Esophagus squamous epithelium (tissue), 5 donors: Measurements from ENCODE around the gene ST6GAL2. TPM values are rescaled to one million over a fixed set of nuclear protein-coding genes. Genes with fewer than 3 reads are reported as not detected.

Source experiments
- DNase-seq: peaks from one replicate; lab custom pipeline; 2025; lab: John Stamatoyannopoulos, UW
- H3K27ac ChIP-seq, 4 donors: fragments of 200-600 bp; sonication (generic); one replicate each; pipeline ENCODE4 v1.5.1; 2016 to 2019; ENCODE audit warnings: mild to moderate bottlenecking in 1 of 4
- H3K27me3 ChIP-seq, 4 donors: fragments of 200-600 bp; sonication (generic); 1 replicate in 3 of 4; 2 replicates in 1 of 4; pipeline versions ENCODE4 v1.5.1 to v1.6.0; 2017 to 2021; ENCODE audit warnings: antibody characterized with exemption in 1 of 4
- H3K36me3 ChIP-seq, 3 donors: fragments of 200-600 bp; sonication (generic); one replicate each; pipeline ENCODE4 v1.5.1; 2016 to 2019
- H3K4me1 ChIP-seq, 3 donors: fragments of 200-600 bp; sonication (generic); one replicate each; pipeline ENCODE4 v1.5.1; 2017 to 2019
- H3K4me3 ChIP-seq, 4 donors: fragments of 200-600 bp; sonication (generic); 1 replicate in 3 of 4; 2 replicates in 1 of 4; pipeline ENCODE4 v1.5.1; 2016 to 2019; ENCODE audit warnings: mild to moderate bottlenecking in 2 of 4, moderate library complexity in 1 of 4
- H3K9me3 ChIP-seq, 3 donors: fragments of 200-600 bp; sonication (generic); one replicate each; pipeline ENCODE4 v1.5.1; 2016 to 2019
- POLR2A ChIP-seq, 4 donors: fragments of 450-650 bp; IDR thresholded peaks; one replicate each; pipeline ENCODE4 v1.6.1; 2017; ENCODE audit warnings: antibody characterized with exemption in 4 of 4, mild to moderate bottlenecking in 4 of 4, moderate library complexity in 3 of 4
- WGBS, 2 donors: methylation state at CpG; one replicate each; pipeline ENCODE4 v1.1.5; 2018; 5-methylcytosine and 5-hydroxymethylcytosine counted together
- intact Hi-C: fragments of 100-400 bp; cut with DNase I; formaldehyde crosslinking; loops from one replicate; pipeline ENCODE4 v1.15.0; 2022
- total RNA-seq, 4 donors: library from RNA; depleted of rRNA; stranded (reverse); fragments of >200 nt; gene quantifications; one replicate each; pipeline ENCODE4 v1.1.0, GENCODE V29; 2016
- TF ChIP-seq, protein P1 (sequence below), 6 experiments: fragments of 450-650 bp in 4 of 6; fragments of 200-600 bp in 2 of 6; sonication (generic) in 2 of 6; IDR thresholded peaks; one replicate each; pipeline ENCODE4 v1.5.1; 2016 to 2019; ENCODE audit warnings: antibody characterized with exemption in 6 of 6, mild to moderate bottlenecking in 4 of 6, moderate library complexity in 4 of 6
- donor health status: DM: yes; HTN: yes; CAD: no.

Gene ST6GAL2
- total RNA-seq, 4 donors from 2014 or later: 0.79 to 7.5 (median 4.4) TPM

DNA sequence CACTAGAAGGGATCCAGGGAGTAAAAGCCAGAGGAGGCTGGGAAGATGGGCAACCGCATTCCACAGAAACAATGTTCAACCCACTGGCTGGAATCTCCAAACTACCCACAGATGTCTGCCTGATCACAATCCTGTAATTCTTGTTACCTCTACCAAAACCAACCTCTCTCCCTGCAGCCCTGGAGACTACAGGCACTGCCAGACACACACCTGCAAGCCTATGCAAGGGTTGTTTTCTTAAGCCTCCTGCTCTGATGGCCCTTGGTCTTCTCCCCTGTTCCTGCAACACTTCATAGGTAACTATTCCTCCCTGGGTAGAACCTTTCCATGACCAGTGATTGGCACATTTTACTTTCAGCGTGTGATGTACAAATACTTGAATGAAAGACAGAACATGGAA lies 21.9 kb downstream of the ST6GAL2 start:
- H3K36me3 ChIP-seq: no peaks in the 10 kb centered on the region
- DNase-seq: no peak
- peaks cover 0 to 32% (median 0%) of the 10 kb centered on the region in 3 donors for H3K4me1 ChIP-seq
- TF ChIP-seq POLR2A (IDR thresholded peaks at IDR 0.05): no peak
- TF ChIP-seq, protein P1, sequence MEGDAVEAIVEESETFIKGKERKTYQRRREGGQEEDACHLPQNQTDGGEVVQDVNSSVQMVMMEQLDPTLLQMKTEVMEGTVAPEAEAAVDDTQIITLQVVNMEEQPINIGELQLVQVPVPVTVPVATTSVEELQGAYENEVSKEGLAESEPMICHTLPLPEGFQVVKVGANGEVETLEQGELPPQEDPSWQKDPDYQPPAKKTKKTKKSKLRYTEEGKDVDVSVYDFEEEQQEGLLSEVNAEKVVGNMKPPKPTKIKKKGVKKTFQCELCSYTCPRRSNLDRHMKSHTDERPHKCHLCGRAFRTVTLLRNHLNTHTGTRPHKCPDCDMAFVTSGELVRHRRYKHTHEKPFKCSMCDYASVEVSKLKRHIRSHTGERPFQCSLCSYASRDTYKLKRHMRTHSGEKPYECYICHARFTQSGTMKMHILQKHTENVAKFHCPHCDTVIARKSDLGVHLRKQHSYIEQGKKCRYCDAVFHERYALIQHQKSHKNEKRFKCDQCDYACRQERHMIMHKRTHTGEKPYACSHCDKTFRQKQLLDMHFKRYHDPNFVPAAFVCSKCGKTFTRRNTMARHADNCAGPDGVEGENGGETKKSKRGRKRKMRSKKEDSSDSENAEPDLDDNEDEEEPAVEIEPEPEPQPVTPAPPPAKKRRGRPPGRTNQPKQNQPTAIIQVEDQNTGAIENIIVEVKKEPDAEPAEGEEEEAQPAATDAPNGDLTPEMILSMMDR (IDR thresholded peaks at IDR 0.05): no peak
- no peak overlapping the region for H3K4me3 ChIP-seq
- H3K27me3 ChIP-seq: no peaks in the 10 kb centered on the region
- no peaks in the 10 kb centered on the region for H3K9me3 ChIP-seq
- intact Hi-C loops: no loop called here
- no peak overlapping the region for H3K27ac ChIP-seq
- WGBS, 2 donors: 75 to 84% methylated on average over 1 to 2 of the region's 2 CpGs

DNA sequence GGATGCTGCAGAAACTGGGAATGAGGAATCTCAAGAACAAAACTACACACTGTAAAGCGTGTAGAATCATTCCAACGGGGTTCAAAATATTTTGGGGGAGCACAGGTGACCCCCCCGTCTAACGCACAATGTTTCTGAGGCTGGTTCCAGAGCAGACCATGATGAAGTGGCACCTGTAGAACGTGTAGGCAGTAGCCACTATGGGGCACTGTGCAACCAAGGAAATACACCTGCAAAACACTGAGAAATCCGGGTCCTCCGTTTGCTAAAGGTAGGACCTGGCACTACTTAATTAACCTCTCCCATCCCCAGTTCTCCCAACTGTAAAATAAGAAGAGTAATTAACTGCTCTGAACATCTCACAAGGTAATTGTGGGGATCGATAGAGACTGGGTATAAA lies 22.6 kb downstream of the ST6GAL2 start:
- Histone ChIP-seq H3K4me3 (no peak overlapping the region), H3K27ac (no peak overlapping the region), H3K4me1 (peaks cover 0 to 32% (median 0%) of the 10 kb centered on the region in 3 donors), H3K9me3 (peaks cover 0 to 5% (median 0%) of the 10 kb centered on the region in 3 donors), H3K27me3 (no peaks in the 10 kb centered on the region), H3K36me3 (no peaks in the 10 kb centered on the region)
- no peak for DNase-seq
- TF ChIP-seq, protein P1 (IDR thresholded peaks at IDR 0.05): peak in 5 of 6 experiments; percentile 21 to 49 (median 27)
- no peak for TF ChIP-seq POLR2A (IDR thresholded peaks at IDR 0.05)
- intact Hi-C loops: no loop called here
- 35 to 39% methylated on average over 8 of the region's 8 CpGs for WGBS, 2 donors

DNA sequence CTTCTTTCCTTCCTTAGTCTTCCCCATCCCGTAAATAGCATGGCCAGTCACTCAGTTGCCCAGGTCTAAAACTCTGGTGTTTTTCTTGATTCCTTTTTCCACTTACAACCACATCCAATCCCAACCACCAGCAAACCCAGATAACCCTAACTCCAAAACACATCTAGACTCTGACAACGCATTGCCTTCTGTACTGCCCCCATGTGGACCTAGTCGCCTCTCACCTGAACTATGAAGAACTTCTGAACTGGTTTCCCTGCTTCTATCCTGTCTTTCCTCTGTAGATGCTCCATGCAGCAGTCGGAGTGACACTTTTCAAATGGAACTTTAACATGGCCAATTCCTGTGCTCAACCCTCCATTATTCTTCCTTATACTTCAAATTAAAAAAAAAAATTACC lies 26.5 kb downstream of the ST6GAL2 start:
- Histone ChIP-seq H3K36me3 (no peaks in the 10 kb centered on the region), H3K27me3 (no peaks in the 10 kb centered on the region), H3K4me1 (peaks cover 0 to 26% (median 0%) of the 10 kb centered on the region in 3 donors), H3K27ac (no peak overlapping the region), H3K4me3 (no peak overlapping the region), H3K9me3 (peaks cover 0 to 5% (median 0%) of the 10 kb centered on the region in 3 donors)
- intact Hi-C loops: no loop called here
- TF ChIP-seq, protein P1 (IDR thresholded peaks at IDR 0.05): no peak
- no peak for TF ChIP-seq POLR2A (IDR thresholded peaks at IDR 0.05)
- DNase-seq: no peak
- WGBS, 2 donors: 94 to 95% methylated on average over 4 of the region's 4 CpGs

DNA sequence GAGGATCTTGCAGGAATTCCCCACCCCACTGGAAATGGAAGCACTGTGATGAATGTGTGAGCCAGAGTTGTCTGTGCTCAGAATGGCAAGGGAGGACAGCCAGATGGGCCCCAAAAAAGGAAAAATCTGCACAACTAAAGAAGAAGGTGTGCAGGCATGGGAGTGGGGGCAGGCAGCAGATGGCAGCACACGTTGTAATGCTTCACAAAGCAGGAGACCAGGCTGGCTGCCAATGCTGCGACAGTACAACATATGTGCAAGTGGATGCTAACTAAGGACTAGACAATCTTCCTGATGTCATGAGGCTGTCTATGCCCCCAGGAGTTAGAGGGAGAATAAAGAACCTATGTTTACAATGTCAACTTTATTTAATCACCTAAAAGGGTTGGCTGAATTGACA lies 27.2 kb downstream of the ST6GAL2 start:
- Histone ChIP-seq H3K27me3 (no peaks in the 10 kb centered on the region), H3K27ac (no peak overlapping the region), H3K4me3 (no peak overlapping the region), H3K9me3 (peaks cover 0 to 5% (median 0%) of the 10 kb centered on the region in 3 donors), H3K36me3 (no peaks in the 10 kb centered on the region), H3K4me1 (peaks cover 0 to 26% (median 0%) of the 10 kb centered on the region in 3 donors)
- TF ChIP-seq POLR2A (IDR thresholded peaks at IDR 0.05): no peak
- TF ChIP-seq, protein P1 (IDR thresholded peaks at IDR 0.05): no peak
- intact Hi-C loops: no loop called here
- DNase-seq: no peak
- 70 to 79% methylated on average over 2 of the region's 2 CpGs for WGBS, 2 donors

DNA sequence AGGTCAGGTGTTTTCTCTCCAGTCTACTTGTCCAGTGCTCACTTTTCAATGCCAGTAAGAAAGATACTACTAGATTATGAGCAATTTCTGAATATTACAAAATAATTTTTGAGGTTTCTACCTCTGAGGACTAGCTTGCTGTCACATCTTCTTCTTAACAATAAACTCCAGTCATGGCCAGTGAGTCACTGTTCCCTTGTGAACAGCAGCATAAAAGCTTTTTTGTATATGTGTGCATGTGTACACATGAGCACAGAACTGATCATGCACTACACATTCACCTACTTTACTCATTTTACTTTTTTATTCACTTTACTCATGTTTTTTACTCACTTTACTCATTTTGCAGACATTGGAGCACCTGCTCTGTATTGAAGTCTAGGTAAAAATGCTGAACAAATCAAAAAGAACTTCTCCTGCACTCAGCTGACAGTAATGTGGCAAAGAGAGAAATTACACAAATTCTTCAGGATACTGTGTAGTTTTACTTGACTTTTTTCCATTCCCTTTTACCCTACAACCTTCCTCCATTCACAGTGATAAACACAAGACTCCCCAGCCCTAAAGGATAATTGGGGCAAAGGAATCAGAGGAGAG lies 28.0 kb downstream of the ST6GAL2 start:
- H3K4me1 ChIP-seq: peaks cover 0 to 19% (median 0%) of the 10 kb centered on the region in 3 donors
- no peak for TF ChIP-seq POLR2A (IDR thresholded peaks at IDR 0.05)
- TF ChIP-seq, protein P1 (IDR thresholded peaks at IDR 0.05): no peak

More for the DNA sequence above, 28.0 kb downstream of the ST6GAL2 start:
- Histone ChIP-seq H3K4me3 (no peak overlapping the region), H3K27ac (no peak overlapping the region), H3K9me3 (peaks cover 0 to 5% (median 0%) of the 10 kb centered on the region in 3 donors), H3K27me3 (no peaks in the 10 kb centered on the region), H3K36me3 (no peaks in the 10 kb centered on the region)
- DNase-seq: no peak
- intact Hi-C loops: no loop called here
